KMS-11 (cell line): ENCODE measurements around the gene ANO6.
A peak's percentile ranks its signal among the peaks of the same experiment; 100 is the strongest.

Experiments used
- H2AFZ ChIP-seq: fragments of 200-600 bp; sonication (generic); 2 replicates; pipeline ENCODE4 v1.6.1; 2016; ENCODE audit warnings: antibody characterized with exemption, mixed run types, low read depth
- H3K27ac ChIP-seq: fragments of 200-600 bp; sonication (generic); 2 replicates; pipeline ENCODE4 v1.6.1; 2016; ENCODE audit warnings: mild to moderate bottlenecking, mixed run types
- H3K27me3 ChIP-seq: fragments of 200-600 bp; sonication (generic); 2 replicates; pipeline ENCODE4 v1.6.1; 2017; ENCODE audit warnings: mild to moderate bottlenecking, low read depth, mixed run types, moderate library complexity; ENCODE audit not compliant: insufficient read depth
- H3K36me3 ChIP-seq: fragments of 200-600 bp; sonication (generic); 2 replicates; pipeline ENCODE4 v1.6.1; 2017; ENCODE audit warnings: mild to moderate bottlenecking, mixed run types; ENCODE audit not compliant: insufficient read depth
- H3K4me1 ChIP-seq: fragments of 200-600 bp; sonication (generic); 2 replicates; pipeline ENCODE4 v1.6.1; 2016; ENCODE audit warnings: mild to moderate bottlenecking, low read depth, mixed run types; ENCODE audit not compliant: poor library complexity, severe bottlenecking
- H3K4me2 ChIP-seq: fragments of 200-600 bp; sonication (generic); 2 replicates; pipeline ENCODE4 v1.7.0; 2016; ENCODE audit warnings: mild to moderate bottlenecking, mixed run types
- H3K4me3 ChIP-seq: fragments of 200-600 bp; sonication (generic); IDR thresholded peaks from 2 replicates; pipeline ENCODE4 v1.6.1; 2017; ENCODE audit warnings: low read depth, low read length, mixed read lengths; ENCODE audit not compliant: insufficient read depth
- H3K79me2 ChIP-seq: fragments of 200-600 bp; sonication (generic); 2 replicates; pipeline ENCODE4 v1.6.1; 2016; ENCODE audit warnings: low read depth, mixed run types; ENCODE audit not compliant: insufficient read depth
- H3K9ac ChIP-seq: fragments of 200-600 bp; sonication (generic); 2 replicates; pipeline ENCODE4 v1.6.1; 2016; ENCODE audit warnings: mild to moderate bottlenecking, mixed run types
- H4K20me1 ChIP-seq: fragments of 200-600 bp; sonication (generic); 2 replicates; pipeline ENCODE4 v1.6.1; 2016; ENCODE audit warnings: mild to moderate bottlenecking, mixed run types; ENCODE audit not compliant: insufficient read depth
- TF ChIP-seq, protein P1 (sequence below): fragments of 200-600 bp; sonication (generic); conservative IDR thresholded peaks from 2 replicates; pipeline ENCODE4 v1.6.1; 2017; ENCODE audit warnings: low read depth, mild to moderate bottlenecking, antibody characterized with exemption, low read length, moderate library complexity, mixed read lengths

ANO6 gene

DNA sequence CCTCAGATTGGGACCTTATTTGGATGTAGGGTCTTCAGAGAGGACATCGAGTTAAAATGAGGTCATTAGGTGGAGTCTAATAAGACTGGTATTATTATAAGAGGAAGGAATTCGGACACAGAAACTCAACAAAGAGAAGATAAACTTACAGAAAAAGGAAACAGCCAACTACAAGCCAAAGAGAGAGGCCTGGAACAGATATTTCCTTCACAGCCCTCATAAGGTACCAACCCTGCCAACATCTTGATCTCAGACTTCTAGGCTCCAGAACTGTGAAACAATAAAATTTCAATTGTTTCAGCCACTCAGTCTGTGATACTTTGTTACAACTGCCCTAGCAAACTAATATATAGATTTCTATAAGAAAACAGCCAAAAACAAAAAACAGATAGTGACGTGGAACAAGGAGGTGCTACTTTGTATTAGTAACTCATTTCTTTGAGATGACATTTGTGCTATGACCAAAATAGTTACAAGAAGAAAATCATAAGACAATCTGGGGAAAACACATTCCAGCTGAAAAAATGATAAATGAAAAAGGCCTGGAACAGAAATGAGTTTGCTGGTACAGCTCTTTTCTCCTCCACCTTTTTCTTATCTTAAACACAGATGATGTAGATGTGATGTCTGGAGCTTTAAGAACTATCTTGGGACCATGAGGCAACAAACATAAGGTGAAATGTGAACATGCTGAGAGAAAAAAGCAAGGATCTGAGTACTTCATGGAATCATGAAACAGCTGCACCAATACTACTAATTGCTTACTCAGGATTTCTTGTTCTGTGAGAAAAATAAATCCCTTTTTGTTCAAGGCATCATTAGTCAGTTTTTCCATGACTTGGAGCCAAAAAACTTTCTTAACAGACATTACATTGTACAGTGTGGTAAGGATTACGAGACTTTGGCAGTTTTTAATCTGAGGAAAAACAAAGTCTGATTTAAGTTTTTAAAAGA is 243.2 kb downstream of the ANO6 start:
- no peaks in the 10 kb centered on the region for H3K27me3 ChIP-seq
- H3K4me1 ChIP-seq, result peaks cover 63% of the 10 kb centered on the region
- H4K20me1 ChIP-seq, result no peaks in the 10 kb centered on the region
- no peak overlapping the region for H3K27ac ChIP-seq
- H3K4me2 ChIP-seq, result 0 out of 2 replicates have a peak overlapping the region, but pooled peaks have one; percentile 10
- H2AFZ ChIP-seq, result no peak overlapping the region
- H3K79me2 ChIP-seq, result no peaks in the 10 kb centered on the region
- no peak overlapping the region for H3K4me3 ChIP-seq
- no peak overlapping the region for H3K9ac ChIP-seq
- TF ChIP-seq, protein P1, sequence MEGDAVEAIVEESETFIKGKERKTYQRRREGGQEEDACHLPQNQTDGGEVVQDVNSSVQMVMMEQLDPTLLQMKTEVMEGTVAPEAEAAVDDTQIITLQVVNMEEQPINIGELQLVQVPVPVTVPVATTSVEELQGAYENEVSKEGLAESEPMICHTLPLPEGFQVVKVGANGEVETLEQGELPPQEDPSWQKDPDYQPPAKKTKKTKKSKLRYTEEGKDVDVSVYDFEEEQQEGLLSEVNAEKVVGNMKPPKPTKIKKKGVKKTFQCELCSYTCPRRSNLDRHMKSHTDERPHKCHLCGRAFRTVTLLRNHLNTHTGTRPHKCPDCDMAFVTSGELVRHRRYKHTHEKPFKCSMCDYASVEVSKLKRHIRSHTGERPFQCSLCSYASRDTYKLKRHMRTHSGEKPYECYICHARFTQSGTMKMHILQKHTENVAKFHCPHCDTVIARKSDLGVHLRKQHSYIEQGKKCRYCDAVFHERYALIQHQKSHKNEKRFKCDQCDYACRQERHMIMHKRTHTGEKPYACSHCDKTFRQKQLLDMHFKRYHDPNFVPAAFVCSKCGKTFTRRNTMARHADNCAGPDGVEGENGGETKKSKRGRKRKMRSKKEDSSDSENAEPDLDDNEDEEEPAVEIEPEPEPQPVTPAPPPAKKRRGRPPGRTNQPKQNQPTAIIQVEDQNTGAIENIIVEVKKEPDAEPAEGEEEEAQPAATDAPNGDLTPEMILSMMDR, result no peak
- no peaks in the 10 kb centered on the region for H3K36me3 ChIP-seq

DNA sequence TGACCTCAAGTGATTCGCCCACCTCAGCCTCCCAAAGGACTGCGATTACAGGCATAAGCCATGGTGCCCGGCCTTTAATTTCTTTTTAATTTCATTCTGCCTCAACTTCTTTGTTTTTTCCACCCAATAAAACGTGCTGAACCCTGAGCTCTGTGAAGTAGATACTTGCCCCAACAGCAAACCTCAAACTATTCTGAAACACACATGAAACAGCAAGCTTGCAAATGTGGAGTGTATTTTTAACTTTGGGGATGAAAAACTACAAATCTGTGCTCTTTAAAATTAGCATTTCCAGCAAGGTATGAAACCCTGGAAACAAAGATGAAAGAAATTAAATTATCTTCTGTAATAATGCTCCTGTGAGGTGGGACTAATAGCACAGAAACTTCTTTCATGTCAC is 246.6 kb downstream of the ANO6 start:
- Histone ChIP-seq H3K9ac (peak overlapping the region; percentile 44), H3K27me3 (no peaks in the 10 kb centered on the region), H3K27ac (peak overlapping the region; percentile 79), H4K20me1 (no peaks in the 10 kb centered on the region), H3K79me2 (no peaks in the 10 kb centered on the region), H3K4me3 (no peak overlapping the region), H2AFZ (peak overlapping the region; percentile 55), H3K4me2 (peak overlapping the region; percentile 44), H3K4me1 (peaks cover 86% of the 10 kb centered on the region), H3K36me3 (no peaks in the 10 kb centered on the region)
- TF ChIP-seq, protein P1, result no peak

DNA sequence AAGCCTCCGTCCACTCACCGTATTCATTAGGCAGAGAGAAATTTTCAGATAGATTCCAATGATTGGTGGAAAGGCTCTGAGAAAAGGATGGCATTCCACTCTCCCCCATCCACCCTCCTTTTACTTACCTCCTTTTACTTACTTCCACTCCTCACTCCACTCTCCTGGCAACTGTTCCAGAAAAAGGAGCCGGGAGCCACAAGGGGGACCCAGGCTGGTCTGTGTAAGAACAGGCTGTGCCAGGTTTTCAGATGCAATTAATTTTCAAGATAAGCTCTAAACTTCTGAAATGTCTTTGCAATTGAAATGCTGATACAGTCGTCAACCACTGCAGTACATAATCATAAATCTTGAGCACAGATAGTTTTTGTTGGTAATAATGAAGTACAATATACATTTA is 248.8 kb downstream of the ANO6 start:
- Histone ChIP-seq H3K4me1 (peaks cover 67% of the 10 kb centered on the region), H3K9ac (no peak overlapping the region), H3K4me3 (no peak overlapping the region), H3K36me3 (no peaks in the 10 kb centered on the region), H3K27me3 (no peaks in the 10 kb centered on the region), H4K20me1 (no peaks in the 10 kb centered on the region), H3K4me2 (no peak overlapping the region), H3K79me2 (no peaks in the 10 kb centered on the region), H3K27ac (no peak overlapping the region), H2AFZ (no peak overlapping the region)
- TF ChIP-seq, protein P1, result no peak

DNA sequence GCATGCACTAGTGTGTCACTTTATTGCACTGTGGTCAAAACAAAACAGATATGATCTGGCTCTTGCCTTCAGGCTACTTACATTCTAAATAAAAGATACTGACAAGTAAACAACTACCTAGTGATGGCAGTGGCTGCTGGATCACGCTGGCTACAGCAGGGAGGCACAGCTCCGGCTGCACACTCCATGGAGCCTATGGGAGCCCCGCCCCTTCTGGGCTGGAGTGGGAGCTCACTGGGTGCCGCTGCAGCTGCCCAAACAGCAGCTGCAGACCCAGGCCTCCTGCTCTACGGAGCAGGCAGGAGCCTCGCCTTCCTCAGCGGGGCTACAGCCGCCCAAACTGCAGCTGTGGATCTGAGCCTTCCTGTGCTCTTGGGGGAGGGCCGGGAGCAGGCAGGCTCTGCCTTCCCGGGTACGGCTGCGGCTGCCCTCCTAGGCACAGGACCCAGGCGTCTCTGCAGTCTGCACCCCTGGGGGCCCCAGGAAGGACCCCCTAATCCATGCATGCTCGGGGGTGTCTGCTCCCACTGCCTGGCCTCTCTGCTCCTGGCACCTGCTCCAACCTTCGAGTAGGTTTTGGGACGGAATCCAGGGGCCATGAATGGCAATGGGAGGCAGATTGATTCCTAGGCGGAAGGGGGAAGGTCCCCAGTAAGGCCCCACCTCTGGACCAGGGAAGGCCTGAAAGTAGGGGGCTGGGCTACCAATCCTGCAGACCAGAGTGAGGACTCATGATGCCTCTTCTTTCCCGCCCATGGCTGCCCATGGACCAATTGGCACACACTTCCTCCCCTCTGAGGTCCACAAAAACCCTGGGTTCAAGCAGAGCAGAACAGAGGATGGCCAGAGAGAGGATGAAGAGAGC is 253.1 kb downstream of the ANO6 start:
- Histone ChIP-seq H3K4me3 (no peak overlapping the region), H3K36me3 (no peaks in the 10 kb centered on the region), H4K20me1 (no peaks in the 10 kb centered on the region), H3K27ac (no peak overlapping the region), H3K4me2 (no peak overlapping the region), H3K27me3 (no peaks in the 10 kb centered on the region), H3K9ac (no peak overlapping the region), H3K79me2 (no peaks in the 10 kb centered on the region), H2AFZ (no peak overlapping the region), H3K4me1 (peaks cover 24% of the 10 kb centered on the region)
- TF ChIP-seq, protein P1, result no peak
